ENCODE measurements around the gene NDUFA1.

- no peak for TF ChIP-seq FOXM1 (IDR thresholded peaks at IDR 0.05; ENCODE audit: borderline replicate concordance, low read depth)
- no peak for TF ChIP-seq NFIC (IDR thresholded peaks at IDR 0.05)
These were observed 7.1 kb downstream of the NDUFA1 start for GRCh38 chrX:119878740-119879139.
